HUDEP-2 (cell line): ENCODE data around the gene HOXA3.

Experiments
- DNase-seq, 76 experiments: peaks; one replicate each; lab custom pipeline; 2025; ENCODE audit not compliant: unreplicated experiment in 76 of 76; lab: John Stamatoyannopoulos, UW

HOXA3 gene

DNA sequence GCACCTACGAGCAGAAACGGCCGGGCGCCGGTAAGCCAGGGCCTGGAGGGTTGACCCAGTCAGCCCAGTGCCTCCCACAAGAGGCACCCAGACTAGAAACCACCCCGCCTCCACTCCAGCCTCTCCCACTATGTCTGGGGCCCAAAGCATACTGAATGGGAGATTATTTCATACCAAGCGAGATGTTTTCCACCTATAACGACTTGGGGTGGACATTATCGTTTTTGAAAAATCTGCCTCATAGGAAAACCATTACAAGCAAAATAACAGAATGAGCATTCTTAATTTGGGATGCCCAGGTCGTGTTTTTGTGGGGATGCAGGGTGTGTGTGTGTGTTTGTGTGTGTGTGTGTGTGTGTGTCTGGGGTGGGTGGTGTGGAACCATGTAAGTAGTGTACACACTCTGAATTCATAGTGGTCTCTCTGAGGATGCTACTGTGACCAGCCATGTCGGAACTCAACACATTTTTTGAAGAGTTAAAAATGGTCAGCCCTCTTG, 6.4 kb downstream of the HOXA3 start:
- DNase-seq, result no peak

DNA sequence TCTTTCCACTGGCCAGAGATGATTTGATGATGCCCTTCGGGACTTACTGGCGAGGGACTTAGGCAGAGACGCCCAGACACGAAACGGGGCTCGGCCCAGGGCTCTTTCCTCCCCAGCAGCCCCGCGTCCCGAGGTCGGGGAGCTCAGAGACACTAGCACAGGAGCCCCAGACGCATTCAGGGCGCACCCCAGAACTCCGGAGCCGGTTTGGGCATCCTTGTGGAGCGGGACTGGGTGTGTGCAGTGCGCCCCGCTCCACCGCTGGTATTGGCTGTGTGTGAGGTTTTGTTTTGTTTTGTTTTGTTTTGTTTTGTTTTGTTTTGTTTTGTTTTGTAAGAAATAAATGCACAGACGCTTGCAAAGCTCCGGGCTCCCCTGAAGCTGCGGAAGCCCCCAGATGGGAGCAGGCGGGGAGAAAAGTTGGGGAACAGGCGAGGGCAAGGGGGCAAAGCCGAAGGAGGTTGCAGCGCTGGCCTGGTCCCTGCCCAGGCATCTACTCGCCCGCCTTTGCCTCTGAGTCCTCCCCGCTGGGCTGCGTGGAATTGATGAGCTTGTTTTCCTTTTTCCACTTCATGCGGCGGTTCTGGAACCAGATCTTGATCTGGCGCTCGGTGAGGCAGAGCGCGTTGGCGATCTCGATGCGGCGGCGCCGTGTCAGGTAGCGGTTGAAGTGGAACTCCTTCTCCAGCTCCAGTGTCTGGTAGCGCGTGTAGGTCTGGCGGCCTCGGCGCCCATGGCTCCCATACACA, 7.0 kb downstream of the HOXA3 start:
- DNase-seq, result no peak

DNA sequence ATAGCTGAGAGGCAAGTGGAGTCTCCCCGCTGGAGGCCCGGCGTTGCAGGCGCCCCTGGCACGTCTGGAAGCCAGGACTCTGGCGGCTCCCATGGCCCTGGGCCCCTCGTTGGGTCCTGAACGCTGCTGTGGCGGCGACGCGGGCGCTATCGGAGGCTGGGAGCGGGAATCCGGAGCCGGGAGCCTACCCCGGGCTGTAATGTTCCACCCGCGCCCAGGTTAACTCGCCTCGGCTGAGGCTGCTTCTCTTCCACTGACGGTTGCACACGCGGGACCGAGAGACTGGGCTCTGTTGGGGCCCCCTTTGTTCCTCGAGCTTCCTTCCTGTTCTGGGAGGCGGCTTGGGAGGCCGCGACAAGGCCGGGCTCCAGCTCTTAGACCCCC, 7.6 kb downstream of the HOXA3 start:
- DNase-seq, result no peak

DNA sequence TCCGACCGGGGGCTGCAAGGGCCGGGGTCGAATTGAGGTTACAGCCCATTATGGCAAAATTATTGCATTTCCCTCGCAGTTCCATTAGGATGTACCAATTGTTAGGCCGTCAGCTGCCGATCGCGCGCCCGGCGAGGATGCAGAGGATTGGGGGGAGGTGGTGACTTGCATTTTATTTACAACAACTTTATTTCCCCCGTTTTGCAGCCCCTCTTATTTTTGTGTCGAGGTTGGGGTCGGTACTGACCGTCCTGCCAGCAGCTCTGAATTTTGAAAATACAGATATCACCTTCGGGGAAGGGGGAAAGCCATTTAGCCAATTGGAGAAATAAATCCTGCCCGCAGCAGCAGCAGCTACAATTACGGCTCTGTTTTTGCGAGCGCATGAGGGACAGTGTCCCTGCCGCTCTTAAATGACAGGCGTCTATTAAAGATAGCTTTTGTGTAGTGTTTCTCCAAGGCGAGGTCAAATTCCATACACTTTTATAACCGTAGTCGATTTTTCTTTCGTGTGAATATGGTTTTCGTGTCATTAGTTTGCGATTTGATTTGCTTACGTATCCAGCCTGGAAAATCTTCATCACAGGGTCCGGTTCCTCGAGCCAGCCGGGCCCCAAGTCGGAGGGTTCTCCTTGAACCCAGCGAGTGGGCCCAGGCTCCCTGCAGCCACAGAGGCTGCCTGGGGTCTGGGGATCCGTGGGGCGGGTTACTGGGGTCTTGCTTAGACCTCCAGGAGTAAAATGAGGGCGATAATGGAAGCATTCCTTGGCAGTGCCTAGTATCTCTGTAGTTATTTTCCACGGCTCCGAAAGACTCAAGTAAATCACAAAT, 8.2 kb downstream of the HOXA3 start:
- no peak for DNase-seq

DNA sequence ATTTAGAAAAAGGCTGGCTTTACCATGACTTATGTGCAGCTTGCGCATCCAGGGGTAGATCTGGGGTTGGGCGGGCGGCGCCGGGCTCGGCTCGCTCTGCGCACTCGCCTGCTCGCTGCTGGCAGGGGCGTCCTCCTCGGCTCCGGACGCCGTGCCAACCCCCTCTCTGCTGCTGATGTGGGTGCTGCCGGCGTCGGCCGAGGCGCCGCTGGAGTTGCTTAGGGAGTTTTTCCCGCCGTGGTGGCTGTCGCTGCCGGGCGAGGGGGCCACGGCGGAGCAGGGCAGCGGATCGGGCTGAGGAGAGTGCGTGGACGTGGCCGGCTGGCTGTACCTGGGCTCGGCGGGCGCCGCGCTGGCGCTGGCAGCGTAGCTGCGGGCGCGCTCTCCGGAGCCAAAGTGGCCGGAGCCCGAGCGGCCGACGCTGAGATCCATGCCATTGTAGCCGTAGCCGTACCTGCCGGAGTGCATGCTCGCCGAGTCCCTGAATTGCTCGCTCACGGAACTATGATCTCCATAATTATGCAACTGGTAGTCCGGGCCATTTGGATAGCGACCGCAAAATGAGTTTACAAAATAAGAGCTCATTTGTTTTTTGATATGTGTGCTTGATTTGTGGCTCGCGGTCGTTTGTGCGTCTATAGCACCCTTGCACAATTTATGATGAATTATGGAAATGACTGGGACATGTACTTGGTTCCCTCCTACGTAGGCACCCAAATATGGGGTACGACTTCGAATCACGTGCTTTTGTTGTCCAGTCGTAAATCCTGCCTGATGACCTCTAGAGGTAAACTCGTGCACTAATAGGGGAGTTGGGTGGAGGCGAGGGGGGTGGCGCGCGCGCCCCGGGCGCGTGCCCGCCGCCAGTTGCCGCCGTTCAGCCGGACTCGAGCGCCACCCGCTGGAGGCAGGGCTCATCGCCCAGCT, 9.1 kb downstream of the HOXA3 start, which contains the start of gene HOXA5:
Gene HOXA5 (minus strand): TSS at position 659 of the 927 bp plus-strand sequence. CDS start 74 bp downstream, at position 585.
- DNase-seq, result peak in 4 of 76 experiments; percentile 3 to 30 (median 18)

DNA sequence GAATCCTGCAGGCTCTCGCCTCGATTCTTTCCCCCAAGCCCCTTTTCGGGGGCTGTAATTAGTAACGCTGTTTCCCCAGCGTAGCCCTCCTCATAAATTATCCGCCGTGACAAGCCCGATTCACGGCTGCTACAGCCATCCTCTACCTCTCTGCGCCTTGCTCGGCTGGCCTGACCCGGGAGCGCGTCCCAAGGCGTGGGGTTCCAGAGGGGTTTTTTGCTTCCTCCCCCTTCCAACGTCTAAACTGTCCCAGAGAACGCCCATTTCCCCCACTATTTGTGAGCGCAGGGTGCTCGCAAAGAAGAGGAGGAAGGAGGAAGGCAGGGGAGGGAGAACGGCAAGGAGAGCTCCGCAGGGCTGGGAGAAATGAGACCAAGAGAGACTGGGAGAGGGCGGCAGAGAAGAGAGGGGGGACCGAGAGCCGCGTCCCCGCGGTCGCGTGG, 9.8 kb downstream of the HOXA3 start:
- DNase-seq, result no peak

DNA sequence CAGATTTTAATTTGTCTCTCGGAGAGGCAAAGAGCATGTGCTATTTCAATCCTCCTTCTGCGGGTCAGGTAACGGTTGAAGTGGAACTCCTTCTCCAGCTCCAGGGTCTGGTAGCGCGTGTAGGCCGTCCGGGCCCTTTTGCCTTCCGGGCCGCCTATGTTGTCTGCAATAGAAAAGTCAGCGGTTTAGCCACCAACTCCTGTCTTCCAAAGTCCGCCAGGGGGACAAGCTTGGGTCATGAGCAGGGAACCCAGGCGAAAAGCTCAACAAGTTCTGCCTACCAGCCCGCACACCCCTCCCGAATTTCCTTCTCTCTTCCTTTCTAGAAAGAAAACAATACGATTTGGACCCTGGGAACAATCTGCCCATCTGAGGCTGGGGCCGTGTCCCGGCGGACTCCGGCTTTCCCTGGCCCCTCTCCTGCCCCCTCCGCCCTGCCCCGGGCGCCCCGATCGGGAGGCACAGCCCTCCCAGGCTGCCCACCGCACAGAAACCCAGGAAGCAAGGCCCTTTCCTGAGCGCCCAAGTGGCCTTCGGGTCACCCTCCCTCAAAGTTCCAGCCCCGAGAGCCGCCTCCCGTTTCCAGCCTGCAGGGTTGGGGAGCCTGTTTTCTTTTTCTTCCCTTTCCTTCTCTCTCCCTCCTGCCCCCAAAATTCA, 10.3 kb downstream of the HOXA3 start:
- no peak for DNase-seq

DNA sequence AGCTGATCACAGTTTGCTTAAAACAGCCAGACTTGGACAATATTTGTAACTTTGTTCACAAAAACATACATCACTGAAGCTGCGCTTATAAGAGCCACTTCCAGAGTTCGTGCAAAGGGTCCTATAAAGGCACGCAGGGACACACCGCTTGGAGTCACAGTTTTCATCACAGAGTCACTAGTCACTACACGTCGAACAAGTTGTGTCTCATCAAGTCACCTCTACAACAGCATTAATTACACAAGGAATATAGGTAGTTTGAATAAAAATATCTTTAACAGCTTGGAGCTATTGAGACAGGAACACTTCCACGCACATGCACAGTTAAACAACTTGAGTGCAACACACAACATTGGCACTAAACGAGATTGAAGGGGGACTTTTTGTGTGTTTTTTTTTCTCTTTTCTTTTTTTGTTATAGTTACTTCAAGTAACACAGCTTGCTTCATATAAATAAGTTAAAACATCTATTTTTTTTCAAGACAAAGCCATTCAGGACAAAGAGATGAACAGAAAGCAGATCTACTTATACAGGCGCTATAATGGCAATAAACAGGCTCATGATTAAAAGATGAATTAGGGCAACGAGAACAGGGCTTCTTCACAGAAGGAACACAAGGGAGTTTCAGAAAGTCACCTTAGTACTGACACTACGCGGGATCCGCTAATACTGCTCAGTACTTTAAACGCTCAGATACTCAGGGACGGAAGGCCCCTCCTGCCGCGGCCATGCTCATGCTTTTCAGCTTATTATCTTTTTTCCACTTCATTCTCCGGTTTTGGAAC, 11.1 kb downstream of the HOXA3 start:
- DNase-seq, result no peak

DNA sequence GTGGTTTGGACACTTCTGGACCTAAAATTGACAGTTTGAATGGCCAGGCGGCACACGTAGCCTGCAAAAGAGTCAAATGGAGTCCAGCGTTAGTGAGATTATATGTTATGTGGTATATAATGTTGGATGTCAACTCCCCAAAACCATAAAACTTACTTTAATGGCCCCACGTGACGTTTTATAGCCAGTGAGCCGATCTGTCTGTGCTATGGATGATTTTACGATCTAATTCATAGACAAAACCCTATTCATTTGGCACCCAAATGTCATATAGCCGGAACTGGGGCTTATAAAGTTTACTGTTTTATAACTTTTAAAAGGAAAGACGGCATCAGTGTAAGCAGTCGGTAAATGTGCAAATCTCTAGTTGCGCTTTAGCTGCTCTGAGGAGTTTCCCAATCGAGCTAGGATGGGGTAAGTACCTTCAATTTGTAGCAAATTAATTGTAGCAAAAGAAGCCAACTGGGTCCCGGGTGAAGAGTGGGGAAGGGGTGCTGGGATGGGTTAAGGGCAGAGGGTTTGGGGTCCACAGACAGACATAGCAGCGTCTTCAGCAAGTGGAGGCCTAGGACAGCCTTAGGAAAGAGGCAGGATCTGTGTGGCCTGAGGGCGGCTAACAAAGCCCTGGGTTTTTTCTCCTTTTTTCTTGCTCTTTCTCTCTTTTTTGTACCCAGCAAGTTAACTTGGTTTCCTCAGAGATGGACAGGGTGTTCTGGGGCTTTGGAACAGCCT, 12.1 kb downstream of the HOXA3 start:
- no peak for DNase-seq

DNA sequence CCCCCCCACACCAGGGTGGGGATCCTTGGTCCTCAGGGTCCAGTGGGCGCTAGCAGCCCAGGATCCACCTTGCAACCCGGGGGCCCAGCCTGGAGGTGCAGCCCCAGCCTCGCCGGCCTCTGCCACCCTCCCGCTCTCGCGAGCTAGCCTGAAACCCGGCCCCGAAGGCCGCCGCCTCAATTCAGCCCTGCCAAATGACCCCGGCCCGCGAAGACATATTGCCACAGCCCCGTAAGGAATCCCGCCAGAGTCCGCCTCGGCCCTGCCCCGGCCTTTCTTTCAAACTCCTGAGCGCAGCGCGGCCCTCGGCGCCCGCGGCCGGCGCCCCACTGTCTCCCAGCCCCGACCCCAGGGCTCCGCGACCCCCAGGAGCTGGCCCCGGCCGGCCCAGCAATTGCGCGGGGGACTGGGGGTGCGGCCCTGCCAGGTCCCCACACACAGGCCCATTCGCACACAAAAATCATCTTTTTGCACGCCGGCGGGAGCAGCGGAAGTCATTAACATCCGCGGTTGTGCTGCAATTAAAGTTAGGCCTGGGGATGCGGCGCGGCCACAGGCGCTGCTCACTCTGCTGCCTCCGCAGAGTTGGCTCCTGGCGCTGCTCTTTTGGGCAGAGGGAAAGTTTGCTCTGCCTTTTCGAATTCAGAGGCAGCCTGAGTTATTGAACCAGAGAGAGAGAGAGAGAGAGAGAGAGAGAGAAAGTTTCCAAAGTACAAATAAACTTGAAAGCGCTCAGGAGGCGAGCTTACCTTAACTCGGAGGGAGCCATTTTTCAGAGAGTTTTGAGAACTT, 12.9 kb downstream of the HOXA3 start:
- DNase-seq, result no peak

DNA sequence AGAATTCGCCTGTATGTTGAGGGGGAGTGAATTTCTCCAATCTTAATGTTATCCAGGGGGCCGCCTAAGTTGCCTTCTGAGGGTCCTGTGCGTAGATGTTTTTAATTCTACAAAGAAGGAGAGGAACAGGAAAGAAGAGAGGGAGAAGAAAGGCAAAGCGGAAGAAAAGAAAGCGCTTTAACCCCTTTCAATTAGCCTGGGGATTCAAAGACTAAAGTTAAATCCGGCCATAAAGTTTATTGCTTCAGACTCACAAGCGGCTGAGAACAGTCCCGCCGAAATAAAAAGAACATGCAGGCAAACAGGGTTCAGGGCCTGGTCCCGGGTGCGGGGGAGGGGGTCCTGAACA, 13.4 kb downstream of the HOXA3 start:
- no peak for DNase-seq

DNA sequence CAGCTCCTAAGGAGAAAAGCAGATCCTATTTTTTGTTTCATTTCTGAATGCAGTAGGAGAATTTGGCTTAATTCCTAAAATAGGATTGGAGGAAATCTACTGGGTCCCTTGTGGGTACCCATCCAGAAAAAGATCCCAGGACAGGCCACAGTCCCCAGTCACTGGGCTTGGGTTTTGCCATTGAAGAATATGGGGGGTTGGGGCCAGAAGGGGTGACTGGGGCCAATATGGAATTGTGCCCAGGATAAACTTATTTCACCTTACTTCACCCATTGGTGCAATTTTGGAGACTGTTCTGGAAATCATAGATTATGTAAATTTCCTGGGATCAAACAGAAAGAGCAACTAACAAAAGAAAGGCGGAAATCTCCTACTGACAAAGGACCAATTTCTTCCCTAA, 13.9 kb downstream of the HOXA3 start:
- no peak for DNase-seq

DNA sequence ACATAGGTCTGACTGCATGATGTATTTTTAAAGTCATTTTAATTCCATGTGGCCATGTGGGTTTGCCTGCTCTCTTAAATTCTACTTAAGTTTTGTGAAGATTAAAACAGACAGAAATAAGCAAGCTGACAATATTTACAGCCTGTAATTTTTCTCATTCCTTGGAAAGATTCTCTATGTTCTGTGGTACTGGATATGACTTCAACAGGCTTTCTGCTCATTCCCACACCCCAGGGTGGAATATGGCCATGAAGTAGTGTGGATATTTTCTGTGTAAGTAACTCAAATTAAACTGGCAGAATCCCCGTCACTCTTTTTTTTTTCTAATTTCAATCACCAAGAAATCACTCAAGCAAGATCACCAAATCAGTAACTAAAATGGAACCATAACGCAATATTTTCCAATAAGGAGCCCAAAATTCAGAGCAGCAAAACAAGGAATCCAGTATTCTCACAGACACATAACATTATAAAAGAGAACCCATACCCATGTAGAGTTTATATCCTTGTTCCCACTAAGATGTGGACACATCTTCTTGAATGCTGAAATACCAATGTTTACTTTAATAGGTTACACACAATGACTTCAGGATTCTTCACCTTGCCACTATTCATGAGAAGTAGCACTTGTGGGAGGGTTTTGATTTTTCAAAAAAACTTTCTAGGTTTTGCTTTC, 14.6 kb downstream of the HOXA3 start:
- no peak for DNase-seq

DNA sequence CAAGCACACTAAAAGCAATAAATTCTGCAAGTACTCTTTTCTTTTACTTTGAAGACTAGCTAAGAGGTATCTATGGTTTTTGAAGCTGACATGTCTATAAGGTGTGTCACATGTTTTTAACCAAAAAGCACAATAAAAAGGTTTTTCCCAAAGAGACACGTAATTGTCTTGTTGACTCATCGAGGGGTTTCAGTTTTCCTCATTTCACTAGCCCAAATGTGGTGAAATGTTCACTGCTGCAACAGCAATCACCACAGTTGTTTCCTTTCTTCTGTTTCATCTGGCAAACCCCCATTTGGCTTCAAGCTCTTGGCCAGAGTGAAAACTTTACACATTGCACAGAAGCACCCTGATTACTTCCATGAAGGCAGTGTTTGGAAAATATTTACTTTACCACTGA, 18.0 kb downstream of the HOXA3 start:
- no peak for DNase-seq

DNA sequence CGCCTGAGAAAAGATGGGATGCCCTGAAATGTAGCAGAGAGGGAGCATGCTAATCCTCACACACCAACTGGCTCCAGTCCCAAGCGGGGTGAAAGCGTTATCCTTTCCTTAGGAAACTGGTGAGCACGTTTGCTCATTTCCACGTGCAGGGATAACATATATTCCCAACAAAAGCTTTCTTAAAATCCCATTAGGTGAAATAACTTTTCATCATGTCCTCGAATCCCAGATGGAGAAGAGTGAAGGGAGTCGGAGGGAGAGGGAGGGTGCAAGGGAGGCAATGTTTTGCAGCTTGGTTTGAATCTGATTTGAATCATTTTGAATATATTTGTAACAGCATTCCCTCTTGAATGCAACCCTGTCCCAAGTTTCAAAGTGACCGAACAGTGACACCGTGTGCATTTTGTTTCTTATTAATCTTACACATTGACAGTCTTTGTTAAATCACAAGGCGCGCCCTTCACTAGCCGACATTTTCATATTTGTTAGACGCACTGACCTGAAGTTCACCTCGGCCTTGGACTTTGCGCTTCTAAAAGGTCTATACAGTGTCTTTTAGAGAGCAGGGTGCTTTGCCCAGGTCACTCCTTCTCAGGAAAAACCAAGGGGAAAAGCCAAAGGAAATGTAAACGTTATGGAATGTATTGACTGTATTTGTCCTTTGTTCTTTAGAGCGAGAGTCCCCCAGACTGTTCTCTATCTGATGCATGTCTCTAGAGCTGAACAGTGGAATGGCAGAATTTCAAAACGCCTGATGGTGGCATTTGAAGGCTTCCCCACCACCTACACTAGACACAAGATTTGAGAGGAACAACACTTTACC, 18.8 kb downstream of the HOXA3 start:
- DNase-seq, result no peak

DNA sequence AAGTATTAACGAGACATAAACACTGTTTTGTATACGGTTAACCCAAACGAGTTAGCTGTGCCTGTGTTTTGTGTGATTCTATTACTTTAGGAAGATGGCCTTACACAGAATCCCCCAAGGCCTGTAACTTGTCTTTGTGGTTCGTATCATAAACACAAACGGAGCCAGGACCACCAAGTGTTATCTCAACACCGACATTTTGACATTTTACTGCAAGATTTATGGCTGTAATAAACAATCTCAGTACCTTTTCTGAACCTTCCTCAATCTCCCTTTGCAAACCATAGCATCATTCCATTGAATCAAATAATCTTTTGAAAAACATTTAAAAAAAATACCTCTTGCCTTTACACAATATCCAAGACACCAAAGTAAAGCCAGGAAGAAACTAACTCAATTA, 19.4 kb downstream of the HOXA3 start:
- no peak for DNase-seq

DNA sequence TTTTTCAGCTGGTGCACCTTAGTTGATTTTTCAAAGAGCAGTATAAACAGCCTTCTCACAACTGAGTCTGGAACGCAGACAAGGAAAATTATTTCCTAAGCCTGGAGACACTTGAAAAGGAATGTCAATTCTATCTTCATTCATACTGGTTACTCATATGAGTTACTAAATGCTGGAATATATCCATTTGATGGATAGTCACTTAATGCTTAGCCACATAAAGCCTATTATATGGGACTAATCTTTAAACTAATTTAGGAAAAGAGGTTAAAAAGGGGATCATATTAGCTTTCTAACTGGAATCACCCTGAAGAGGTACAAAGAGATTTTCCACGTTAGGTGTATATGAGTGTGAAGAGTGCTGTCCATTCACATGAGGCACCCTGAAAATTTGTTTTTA, 20.2 kb downstream of the HOXA3 start:
- no peak for DNase-seq
